GM15510 (cell line): ENCODE measurements around the gene RAD23B.
A peak's percentile ranks its signal among the peaks of the same experiment; 100 is the strongest.

Experiments used
- POLR2A ChIP-seq: IDR thresholded peaks from 3 replicates; pipeline ENCODE4 v1.6.1; 2011; ENCODE audit warnings: borderline replicate concordance; ENCODE audit not compliant: insufficient read length; ENCODE audit errors: extremely low read depth

RAD23B gene

DNA sequence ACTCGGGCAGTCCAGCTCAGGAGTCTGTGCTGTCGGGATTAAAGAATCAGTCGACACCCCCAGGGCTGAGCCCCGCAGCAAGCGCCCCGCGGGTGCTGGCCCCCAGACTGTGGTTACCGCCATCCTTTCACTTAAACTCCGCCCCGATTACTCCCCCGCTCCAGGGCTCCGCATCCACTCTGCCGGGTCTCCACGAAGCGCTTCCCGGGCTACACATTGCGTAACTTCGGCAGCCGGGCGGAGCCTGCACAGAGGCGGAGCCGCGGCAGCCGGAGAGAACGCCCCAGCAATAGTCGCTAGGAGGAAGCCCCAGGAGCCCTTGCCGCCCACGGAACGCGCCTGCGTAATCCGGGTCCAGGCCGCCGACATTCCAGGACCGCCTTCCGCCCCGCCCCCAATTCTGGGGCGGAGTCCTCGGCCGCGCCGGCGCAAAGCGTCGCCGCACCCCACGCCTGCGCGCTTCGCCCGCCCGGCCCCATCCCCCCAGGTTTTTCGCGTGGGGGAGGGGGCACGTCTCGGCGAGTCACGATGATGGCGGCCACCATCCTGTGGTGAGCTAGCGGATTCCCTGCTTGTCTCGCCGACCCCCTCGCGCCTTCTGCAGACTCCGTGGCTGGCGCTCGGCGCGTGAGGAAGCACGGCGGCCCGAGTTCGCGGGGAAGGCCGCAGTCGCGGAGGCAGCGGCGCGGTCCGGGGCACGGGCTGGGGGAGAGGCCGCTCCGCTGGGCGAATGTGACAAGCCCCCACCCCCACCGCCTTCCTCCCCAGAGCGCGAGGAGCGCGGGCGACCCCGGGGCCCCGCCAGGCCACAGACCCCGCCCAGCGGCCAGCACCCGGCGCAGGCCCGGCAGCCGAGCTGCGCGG, at the start of gene RAD23B:
Gene RAD23B, plus strand, starts transcription at position 521 of the 864 bp plus-strand sequence. CDS start 351 bp downstream, outside the sequence.
- peak; percentile 79 for TF ChIP-seq POLR2A

DNA sequence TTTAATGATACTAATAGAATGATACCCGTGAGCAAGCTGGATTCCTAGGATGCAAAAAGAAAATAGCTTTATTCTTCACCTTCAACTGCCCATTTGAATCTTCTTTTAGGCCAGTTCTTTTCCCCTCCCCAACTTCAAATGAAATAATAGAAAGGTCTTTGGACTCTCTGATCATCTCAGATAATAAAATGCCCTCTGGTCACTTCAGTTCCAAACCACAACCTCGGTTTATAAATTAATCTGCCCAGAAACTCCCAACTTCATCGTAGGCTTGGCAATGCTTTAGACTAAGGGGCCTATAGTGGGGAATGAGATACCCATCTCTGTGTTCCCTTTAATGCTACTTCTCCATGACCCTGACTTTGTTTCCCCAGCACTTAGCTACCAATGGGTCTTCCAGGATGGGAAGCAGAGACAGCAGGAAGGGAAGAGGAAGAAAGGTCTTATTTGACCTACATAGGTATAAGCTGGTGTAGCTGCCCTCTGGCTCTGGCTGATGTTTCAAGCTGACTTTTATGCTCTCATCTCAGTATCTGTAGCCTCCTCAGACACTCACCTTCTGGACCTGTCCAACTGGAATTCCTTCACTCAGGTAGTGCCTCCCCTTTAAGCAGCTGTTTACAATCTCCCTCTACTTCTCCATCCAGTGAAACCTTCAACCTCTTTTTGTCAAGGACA, 47.2 kb upstream of the RAD23B start:
- no peak for TF ChIP-seq POLR2A

DNA sequence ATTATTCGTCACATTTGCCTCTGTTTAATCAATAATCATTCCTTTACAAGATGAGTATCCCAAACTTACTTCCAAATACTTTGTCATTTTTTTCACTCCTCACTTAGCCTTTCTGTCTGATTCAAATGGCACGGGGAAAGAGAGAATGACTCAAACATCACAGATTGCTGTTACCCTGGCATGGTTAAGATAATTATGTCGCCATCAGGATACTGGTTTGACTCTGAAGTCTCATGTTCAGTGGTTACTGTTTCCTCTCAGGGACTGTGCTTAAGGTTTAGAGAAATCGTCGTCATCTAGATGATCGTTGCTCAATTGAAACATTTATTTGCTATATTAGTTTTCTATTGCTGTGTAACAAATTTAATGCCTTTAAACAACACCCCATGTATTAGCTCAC, 45.2 kb upstream of the RAD23B start:
- no peak for TF ChIP-seq POLR2A

DNA sequence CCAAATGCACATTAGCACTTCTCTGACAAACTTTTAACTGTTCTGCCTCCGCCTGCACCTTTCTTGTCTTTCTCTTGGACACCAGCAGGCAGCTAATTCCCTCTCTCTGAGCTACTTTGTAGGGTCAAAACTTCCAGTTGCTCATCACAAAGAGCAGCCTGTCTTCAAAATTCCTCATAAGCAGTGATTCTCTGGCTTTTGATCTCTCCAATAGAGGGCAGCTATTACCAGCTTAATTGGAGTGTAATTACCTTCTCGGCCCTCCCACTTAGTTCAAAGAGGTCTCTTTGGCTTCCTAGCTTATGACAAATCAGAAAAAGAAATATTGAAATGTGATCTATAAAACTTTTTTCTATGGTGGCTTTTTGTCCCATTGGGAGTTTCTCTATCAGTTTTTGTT, 43.6 kb upstream of the RAD23B start:
- no peak for TF ChIP-seq POLR2A

GRCh38 chr9:107240260-107240659, 42.8 kb upstream of the RAD23B start:
- no peak for TF ChIP-seq POLR2A

DNA sequence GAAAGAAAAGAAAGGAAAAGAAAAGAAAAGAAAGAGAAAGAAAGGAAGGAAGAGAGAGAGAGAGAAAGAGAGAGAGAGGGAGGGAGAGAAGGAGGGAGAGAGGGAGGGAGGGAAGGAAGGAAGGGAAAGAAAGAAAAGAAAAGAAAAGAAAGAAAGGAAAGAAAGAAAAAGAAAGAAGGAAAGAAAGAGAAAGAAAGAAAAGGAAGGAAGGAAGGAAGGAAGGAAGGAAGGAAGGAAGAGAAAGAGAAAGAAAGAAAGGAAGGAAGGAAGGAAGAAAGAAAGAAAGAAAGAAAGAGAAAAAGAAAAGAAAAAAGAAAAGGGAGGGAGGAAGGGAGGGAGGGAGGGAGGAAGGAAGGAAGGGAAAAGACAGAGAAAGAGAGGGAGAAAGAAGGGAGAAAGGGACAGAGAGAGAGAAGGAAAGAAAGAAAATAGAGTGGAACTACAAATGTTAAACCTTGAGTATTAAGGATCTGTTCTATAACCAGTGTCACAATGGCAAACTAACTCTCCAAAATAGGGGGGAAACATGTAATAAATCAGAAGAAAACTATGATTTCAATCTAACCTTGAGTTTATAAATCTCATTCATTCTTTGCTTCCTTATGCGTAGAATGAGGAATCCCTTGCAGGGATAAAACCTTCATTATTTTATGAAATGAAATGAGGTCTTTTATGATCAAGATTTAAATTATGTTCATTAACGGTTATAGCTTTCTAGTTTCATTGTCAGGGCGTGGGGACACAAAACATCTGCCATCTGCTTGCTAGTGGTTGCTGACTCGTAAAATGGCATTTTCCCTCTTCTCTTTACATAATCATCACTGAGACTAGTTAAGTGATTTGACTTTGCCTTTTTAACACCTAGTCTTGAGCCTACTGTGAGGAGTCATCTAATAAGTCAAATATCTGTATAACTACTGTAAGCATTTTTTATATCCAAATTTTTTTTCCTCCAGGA, 40.7 kb upstream of the RAD23B start:
- TF ChIP-seq POLR2A: no peak

GRCh38 chr9:107243742-107244141, 39.3 kb upstream of the RAD23B start:
- no peak for TF ChIP-seq POLR2A

GRCh38 chr9:107246259-107247254, 36.5 kb upstream of the RAD23B start:
- TF ChIP-seq POLR2A: no peak

DNA sequence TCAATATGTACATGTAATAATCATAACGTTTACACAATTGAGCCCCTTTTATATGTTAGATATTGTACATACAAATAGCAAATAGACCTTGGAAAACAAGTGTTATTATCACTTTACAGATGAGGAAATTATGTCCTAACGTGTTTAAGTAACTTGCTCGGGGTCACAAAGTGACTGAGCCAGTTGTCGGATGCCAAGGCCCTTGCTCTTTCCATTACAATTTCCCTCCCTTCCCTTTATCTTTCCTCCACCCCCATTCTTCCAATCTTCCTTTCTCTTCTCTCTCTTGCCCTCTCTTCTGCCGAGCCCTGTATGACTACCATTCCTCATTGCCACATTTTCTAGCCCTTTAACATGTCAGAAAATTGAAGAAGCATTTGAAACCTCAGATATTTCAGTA, 34.4 kb upstream of the RAD23B start:
- no peak for TF ChIP-seq POLR2A

DNA sequence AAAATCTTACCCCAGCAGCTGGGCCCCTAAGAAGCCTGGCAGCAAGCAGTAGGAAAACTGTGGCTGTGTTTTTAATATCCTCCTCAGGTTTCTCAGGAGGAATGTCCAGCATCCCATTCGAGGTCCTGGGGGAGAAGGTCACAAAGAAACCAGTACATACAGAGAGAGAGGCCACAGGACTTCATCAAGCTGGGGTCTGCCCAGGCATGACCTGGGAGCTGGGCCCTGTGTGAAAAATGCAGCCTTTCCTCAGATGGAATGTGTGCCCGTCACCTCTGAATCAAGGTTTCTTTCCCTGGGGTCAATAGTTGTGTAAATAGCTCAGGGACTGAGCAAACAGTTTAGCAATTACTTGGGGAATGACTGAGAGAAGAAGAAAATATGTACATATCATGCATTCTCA, 33.9 kb upstream of the RAD23B start:
- no peak for TF ChIP-seq POLR2A

DNA sequence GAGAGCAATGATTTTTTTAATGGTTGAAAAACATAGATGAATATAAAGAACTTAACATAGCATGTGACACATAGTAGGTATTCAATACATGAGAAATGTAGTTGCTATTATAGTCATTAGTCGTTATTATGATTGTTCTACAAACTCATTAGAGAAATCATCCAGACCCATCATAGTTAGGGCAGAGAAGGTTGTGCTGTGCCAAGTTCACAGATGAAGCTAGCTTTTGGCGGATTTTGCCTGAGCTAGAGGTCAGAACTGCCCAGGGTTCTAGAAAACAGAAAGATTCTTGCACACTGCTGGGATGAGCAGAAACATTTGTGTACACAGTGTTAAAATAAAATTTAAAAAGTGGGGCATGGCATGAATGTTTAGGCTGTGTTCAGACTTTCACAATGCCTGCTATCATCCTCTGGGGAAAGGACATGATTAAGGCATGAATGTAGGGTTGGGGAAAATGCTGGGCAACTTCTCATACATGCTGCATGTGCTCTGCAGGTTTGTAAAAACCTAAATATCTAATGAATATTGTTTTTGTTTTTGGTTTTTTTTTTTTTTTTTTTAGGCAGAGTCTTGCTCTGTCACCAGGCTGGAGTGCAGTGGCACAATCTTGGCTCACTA, 33.3 kb upstream of the RAD23B start:
- TF ChIP-seq POLR2A: no peak

DNA sequence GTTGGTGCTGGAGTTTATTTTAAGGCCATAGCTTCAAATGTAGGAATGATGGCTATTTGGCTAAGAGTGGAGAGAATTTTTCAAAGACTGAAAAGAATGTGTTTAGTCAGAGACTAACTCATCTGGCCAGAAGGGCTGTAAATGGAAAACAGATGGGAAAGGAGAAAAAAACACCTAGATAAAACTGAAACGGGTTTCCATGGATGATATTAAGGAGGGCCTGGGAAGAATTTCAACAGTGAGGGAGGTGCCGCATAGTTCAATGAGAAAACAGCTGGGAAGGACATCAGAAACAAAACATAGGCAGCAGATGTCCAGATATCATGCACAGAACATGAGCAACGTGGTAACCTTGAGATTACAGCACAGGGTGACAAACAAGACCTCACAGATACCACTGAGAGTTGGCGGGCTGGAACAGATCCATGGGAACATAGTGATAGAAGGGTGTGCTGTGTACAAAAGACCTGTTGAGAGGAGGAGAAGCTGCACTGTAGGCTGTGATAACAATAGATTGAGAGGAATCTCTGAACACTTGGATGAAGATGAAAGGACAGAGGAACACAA, 31.2 kb upstream of the RAD23B start:
- no peak for TF ChIP-seq POLR2A

- TF ChIP-seq POLR2A: no peak
Observed at GRCh38 chr9:107258919-107259318, 24.2 kb upstream of the RAD23B start.
